Vagina (tissue), 2 donors: ENCODE data around the gene AAMDC.

Experiments
- CTCF ChIP-seq, 3 experiments: fragments of 450-650 bp in 2 of 3; fragments of 200-600 bp in 1 of 3; sonication (generic) in 1 of 3; IDR thresholded peaks; one replicate each; pipeline ENCODE4 v1.5.1; 2017 to 2019; ENCODE audit warnings: antibody characterized with exemption in 3 of 3, mild to moderate bottlenecking in 2 of 3, moderate library complexity in 2 of 3
- POLR2A ChIP-seq, 2 donors: fragments of 450-650 bp; IDR thresholded peaks; one replicate each; pipeline ENCODE4 v1.6.1; 2017; ENCODE audit warnings: antibody characterized with exemption in 2 of 2, mild to moderate bottlenecking in 2 of 2, moderate library complexity in 2 of 2
- POLR2AphosphoS5 ChIP-seq, 2 donors: sonication (generic); formaldehyde crosslinking; IDR thresholded peaks; one replicate each; pipeline ENCODE4 v1.9.0; 2017; ENCODE audit warnings: antibody characterized with exemption in 2 of 2, mild to moderate bottlenecking in 2 of 2, low read depth in 1 of 2; ENCODE audit not compliant: insufficient read depth in 1 of 2

- TF ChIP-seq CTCF (IDR thresholded peaks at IDR 0.05) (no peak), POLR2A (IDR thresholded peaks at IDR 0.05) (no peak), POLR2AphosphoS5 (IDR thresholded peaks at IDR 0.05; ENCODE audit: insufficient read depth in 1 of 2, low read depth in 1 of 2) (no peak)
These were observed 901 bp upstream of the AAMDC start for GRCh38 chr11:77819921-77820564.
